Activated CD4-positive, alpha-beta T cell treated with anti-CD3 and anti-CD28 coated beads, Interleukin-2, amount 50 U/mL, for 24 hours (primary cell): Measurements from ENCODE around the gene TMPRSS13.

Experiments
- DNase-seq, 2 donors: peaks; one replicate each; pipeline ENCODE4 v3.0.0-alpha.2; 2020; ENCODE audit warnings: low read depth in 1 of 2, low spot score in 1 of 2

The TMPRSS13 gene

GRCh38 chr11:117857734-117858414 is 71.3 kb downstream of the TMPRSS13 start:
- DNase-seq: no peak

- DNase-seq: no peak
Measured at GRCh38 chr11:117855912-117856651, 73.1 kb downstream of the TMPRSS13 start.

- no peak for DNase-seq
Measured at GRCh38 chr11:117855186-117855845, 73.9 kb downstream of the TMPRSS13 start.

DNA sequence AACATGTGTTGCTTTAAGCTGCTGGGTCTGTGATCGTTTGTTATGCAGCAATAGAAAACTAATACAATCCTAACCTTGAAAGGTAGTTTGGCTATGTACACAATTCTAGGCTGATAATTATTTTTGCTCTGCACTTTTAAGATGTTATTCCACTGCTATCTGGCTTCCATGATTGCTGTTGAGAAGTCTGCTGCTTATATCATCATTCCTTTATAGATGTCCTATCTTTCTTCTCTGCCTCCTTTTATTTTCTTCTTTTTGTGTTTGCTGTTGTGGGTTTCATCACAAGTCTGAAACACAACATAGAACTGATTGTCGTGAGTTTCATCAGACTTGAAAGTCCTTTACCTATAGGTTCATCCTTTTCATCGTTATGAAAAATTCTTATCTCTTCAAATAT is 76.9 kb downstream of the TMPRSS13 start:
- DNase-seq: no peak

- DNase-seq: no peak
Measured at GRCh38 chr11:117851852-117852251, 77.3 kb downstream of the TMPRSS13 start.

GRCh38 chr11:117851106-117851505 is 78.1 kb downstream of the TMPRSS13 start:
- no peak for DNase-seq
